LNCAP (cell line): ENCODE results near the gene LRIG1.

Experiments used
- CTCF ChIP-seq: fragments of 450-650 bp; IDR thresholded peaks from 2 replicates; pipeline ENCODE4 v1.5.1; 2017; ENCODE audit warnings: mild to moderate bottlenecking

Gene LRIG1

GRCh38 chr3:66518644-66519043 lies 17.8 kb upstream of the LRIG1 start:
- no peak for TF ChIP-seq CTCF

- TF ChIP-seq CTCF = no peak
Measured at GRCh38 chr3:66518126-66518525, 17.3 kb upstream of the LRIG1 start.

GRCh38 chr3:66517241-66517640 lies 16.4 kb upstream of the LRIG1 start:
- TF ChIP-seq CTCF = no peak

- TF ChIP-seq CTCF = no peak
Measured at GRCh38 chr3:66508461-66508860, 7.6 kb upstream of the LRIG1 start.

- TF ChIP-seq CTCF = no peak
Measured at GRCh38 chr3:66507423-66508260, 6.8 kb upstream of the LRIG1 start.

- no peak for TF ChIP-seq CTCF
Measured at GRCh38 chr3:66506154-66506553, 5.3 kb upstream of the LRIG1 start.

- TF ChIP-seq CTCF = no peak
Measured at GRCh38 chr3:66504850-66505641, 4.2 kb upstream of the LRIG1 start.
